ENCODE results near the gene CTBP2.
"Not testable (repeated sequence)": the region's sequence is repeated elsewhere in the genome, so short reads cannot be mapped to it uniquely, and the experiment has no call there.

The CTBP2 gene

GRCh38 chr10:125186431-125187170, 26.2 kb upstream of the CTBP2 start:
- DNase-seq = no peak

- not testable (repeated sequence) for DNase-seq
Observed at GRCh38 chr10:125179107-125179506, 18.7 kb upstream of the CTBP2 start.

- no peak for DNase-seq
Observed at GRCh38 chr10:125177641-125178640, 17.6 kb upstream of the CTBP2 start.

- no peak for DNase-seq
Observed at GRCh38 chr10:125175807-125176206, 15.4 kb upstream of the CTBP2 start.

GRCh38 chr10:125174360-125174759, 14.0 kb upstream of the CTBP2 start:
- DNase-seq = no peak

- DNase-seq = no peak
Observed at GRCh38 chr10:125172694-125173093, 12.3 kb upstream of the CTBP2 start.

GRCh38 chr10:125171402-125172306, 11.3 kb upstream of the CTBP2 start:
- DNase-seq = no peak

GRCh38 chr10:125169915-125170314, 9.6 kb upstream of the CTBP2 start:
- no peak for DNase-seq

GRCh38 chr10:125169279-125169678, 8.9 kb upstream of the CTBP2 start:
- DNase-seq = no peak

GRCh38 chr10:125166658-125167057, 6.3 kb upstream of the CTBP2 start:
- no peak for DNase-seq

- no peak for DNase-seq
Observed at GRCh38 chr10:125165584-125166573, 5.5 kb upstream of the CTBP2 start.

GRCh38 chr10:125164421-125164820, 4.1 kb upstream of the CTBP2 start:
- no peak for DNase-seq

- no peak for DNase-seq
Observed at GRCh38 chr10:125163803-125164202, 3.4 kb upstream of the CTBP2 start.

GRCh38 chr10:125163312-125163711, 2.9 kb upstream of the CTBP2 start:
- DNase-seq = not testable (repeated sequence)

GRCh38 chr10:125162120-125162931, 2.0 kb upstream of the CTBP2 start:
- no peak for DNase-seq

GRCh38 chr10:125161707-125162119, 1.4 kb upstream of the CTBP2 start:
- no peak for DNase-seq

GRCh38 chr10:125160856-125161706, 718 bp upstream of the CTBP2 start:
- DNase-seq = peak; percentile 54 to 66

- peak in 1 of 2 donors; percentile 66 for DNase-seq
Observed at GRCh38 chr10:125159486-125159931, 854 bp downstream of the CTBP2 start.

Measured in hippocampal formation (tissue), 2 donors.